Measurements from ENCODE around the gene ADO. TPM values are rescaled to one million over a fixed set of nuclear protein-coding genes. Genes with fewer than 3 reads are reported as not detected.

The ADO gene
- total and polyA plus RNA-seq, 2 of the 13 experiments (the other 11 are each of a cell fraction or from before 2014, with no cell fraction given), result 8.9 to 15.9 TPM

DNA sequence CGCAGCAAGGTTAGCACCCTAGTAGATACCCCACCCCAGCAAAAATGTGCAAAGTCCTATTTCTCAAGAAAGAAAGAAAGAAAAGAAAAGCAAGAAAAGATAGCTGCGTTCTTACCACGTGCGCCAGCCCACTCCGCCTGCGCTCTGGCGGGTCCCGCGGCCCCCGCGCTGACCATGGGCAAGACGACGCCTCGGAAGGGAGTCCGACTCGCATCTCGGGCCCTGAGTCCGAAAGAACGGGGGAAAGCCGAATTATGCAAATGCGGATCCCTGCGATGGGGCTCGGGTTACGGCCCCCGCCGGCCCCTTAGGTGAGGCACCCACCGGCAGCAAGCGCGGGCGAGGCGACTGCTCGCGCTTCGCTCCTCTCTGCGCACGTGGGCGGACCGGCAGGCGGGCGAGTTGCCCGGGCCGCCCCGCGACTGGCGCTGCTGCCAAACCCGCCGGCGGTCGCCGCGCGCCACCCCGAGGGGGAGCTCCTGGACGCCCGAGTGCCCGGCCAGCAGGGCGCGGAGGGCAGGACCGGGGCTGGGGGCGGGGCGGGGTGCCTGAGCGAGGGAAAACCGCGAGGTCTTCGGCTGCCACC is 14.0 kb downstream of the ADO start:
- H3K27ac ChIP-seq (ENCODE audit: extremely low read length, insufficient read depth, low read length), result no peak overlapping the region
- no peaks in the 10 kb centered on the region for H3K36me3 ChIP-seq (replicated peaks in 1 of 2; ENCODE audit: control insufficient read depth in 1 of 2, insufficient read depth in 2 of 2, low read length in 2 of 2)
- CTCF ChIA-PET (ENCODE audit: low intra/inter-chr PET ratio, low total read pairs), result interaction anchor here (1.6 to 2.0 kb wide), 2 partner anchors 208 to 225 kb away, joined by 8 to 11 read pairs; no protein-coding TSS in a partner anchor
- TF ChIP-seq ZNF839 (CRISPR knock-in tag; IDR thresholded peaks at IDR 0.05; ENCODE audit: borderline replicate concordance) (no peak), CREB1 (IDR thresholded peaks at IDR 0.05) (no peak), CREB1 (CRISPR knock-in tag; IDR thresholded peaks at IDR 0.05) (no peak), SALL1 (CRISPR knock-in tag; IDR thresholded peaks at IDR 0.05) (no peak), YY1 (IDR thresholded peaks at IDR 0.05; ENCODE audit: insufficient read depth, insufficient replicate concordance, low read depth, low read length) (no peak), ZNF225 (CRISPR knock-in tag; IDR thresholded peaks at IDR 0.05) (no peak), SSRP1 (CRISPR knock-in tag; IDR thresholded peaks at IDR 0.05) (no peak), MTA3 (CRISPR knock-in tag; IDR thresholded peaks at IDR 0.05) (no peak), ZNF296 (CRISPR knock-in tag; conservative IDR thresholded peaks at IDR 0.05) (no peak), TOPORS (CRISPR knock-in tag; IDR thresholded peaks at IDR 0.05) (no peak), ZIK1 (CRISPR knock-in tag; IDR thresholded peaks at IDR 0.05; ENCODE audit: borderline replicate concordance, low read depth) (no peak), RAD51 (IDR thresholded peaks at IDR 0.05; ENCODE audit: borderline replicate concordance) (no peak), HNRNPLL (IDR thresholded peaks at IDR 0.05; ENCODE audit: low read depth, low read length, poor library complexity, severe bottlenecking) (no peak), NFYB (CRISPR knock-in tag; IDR thresholded peaks at IDR 0.05) (no peak)
- TF ChIP-seq, protein P1, sequence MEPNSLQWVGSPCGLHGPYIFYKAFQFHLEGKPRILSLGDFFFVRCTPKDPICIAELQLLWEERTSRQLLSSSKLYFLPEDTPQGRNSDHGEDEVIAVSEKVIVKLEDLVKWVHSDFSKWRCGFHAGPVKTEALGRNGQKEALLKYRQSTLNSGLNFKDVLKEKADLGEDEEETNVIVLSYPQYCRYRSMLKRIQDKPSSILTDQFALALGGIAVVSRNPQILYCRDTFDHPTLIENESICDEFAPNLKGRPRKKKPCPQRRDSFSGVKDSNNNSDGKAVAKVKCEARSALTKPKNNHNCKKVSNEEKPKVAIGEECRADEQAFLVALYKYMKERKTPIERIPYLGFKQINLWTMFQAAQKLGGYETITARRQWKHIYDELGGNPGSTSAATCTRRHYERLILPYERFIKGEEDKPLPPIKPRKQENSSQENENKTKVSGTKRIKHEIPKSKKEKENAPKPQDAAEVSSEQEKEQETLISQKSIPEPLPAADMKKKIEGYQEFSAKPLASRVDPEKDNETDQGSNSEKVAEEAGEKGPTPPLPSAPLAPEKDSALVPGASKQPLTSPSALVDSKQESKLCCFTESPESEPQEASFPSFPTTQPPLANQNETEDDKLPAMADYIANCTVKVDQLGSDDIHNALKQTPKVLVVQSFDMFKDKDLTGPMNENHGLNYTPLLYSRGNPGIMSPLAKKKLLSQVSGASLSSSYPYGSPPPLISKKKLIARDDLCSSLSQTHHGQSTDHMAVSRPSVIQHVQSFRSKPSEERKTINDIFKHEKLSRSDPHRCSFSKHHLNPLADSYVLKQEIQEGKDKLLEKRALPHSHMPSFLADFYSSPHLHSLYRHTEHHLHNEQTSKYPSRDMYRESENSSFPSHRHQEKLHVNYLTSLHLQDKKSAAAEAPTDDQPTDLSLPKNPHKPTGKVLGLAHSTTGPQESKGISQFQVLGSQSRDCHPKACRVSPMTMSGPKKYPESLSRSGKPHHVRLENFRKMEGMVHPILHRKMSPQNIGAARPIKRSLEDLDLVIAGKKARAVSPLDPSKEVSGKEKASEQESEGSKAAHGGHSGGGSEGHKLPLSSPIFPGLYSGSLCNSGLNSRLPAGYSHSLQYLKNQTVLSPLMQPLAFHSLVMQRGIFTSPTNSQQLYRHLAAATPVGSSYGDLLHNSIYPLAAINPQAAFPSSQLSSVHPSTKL (CRISPR knock-in tag; IDR thresholded peaks at IDR 0.05), result no peak
- TF ChIP-seq, protein P2, sequence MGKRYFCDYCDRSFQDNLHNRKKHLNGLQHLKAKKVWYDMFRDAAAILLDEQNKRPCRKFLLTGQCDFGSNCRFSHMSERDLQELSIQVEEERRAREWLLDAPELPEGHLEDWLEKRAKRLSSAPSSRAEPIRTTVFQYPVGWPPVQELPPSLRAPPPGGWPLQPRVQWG (CRISPR knock-in tag; IDR thresholded peaks at IDR 0.05; ENCODE audit: borderline replicate concordance, low read depth), result no peak
- TF ChIP-seq, protein P3, sequence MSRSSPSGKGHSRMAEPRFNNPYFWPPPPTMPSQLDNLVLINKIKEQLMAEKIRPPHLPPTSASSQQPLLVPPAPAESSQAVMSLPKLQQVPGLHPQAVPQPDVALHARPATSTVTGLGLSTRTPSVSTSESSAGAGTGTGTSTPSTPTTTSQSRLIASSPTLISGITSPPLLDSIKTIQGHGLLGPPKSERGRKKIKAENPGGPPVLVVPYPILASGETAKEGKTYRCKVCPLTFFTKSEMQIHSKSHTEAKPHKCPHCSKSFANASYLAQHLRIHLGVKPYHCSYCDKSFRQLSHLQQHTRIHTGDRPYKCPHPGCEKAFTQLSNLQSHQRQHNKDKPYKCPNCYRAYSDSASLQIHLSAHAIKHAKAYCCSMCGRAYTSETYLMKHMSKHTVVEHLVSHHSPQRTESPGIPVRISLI (CRISPR knock-in tag; IDR thresholded peaks at IDR 0.05; ENCODE audit: borderline replicate concordance), result no peak
- intact Hi-C loops (cut with micrococcal nuclease; ENCODE audit: unreplicated experiment), result loop anchor here (1.0 kb wide), 3 partner anchors 208 to 340 kb away; no protein-coding TSS in a partner anchor
- no peaks in the 10 kb centered on the region for H3K79me2 ChIP-seq (ENCODE audit: insufficient read depth, low read length)
- H4K20me1 ChIP-seq (ENCODE audit: insufficient read depth, low read length), result no peaks in the 10 kb centered on the region
- ATAC-seq (no peak), FAIRE-seq (no peak), DNase-seq (ENCODE audit: low spot score) (no peak)
- peak overlapping the region in 1 of 3 experiments; percentile 75; a peak in 1 of 6 replicates for H3K4me3 ChIP-seq (replicated peaks in 1 of 3; ENCODE audit: insufficient read depth in 1 of 3, low read depth in 2 of 3, low read length in 3 of 3)
- in situ Hi-C loops (cut with HindIII; ENCODE audit: extremely low pct_ligation_motif_present, low pct_unique_long_range_greater_than_20kb), result loop anchor here (5.0 to 25.0 kb wide), 2 partner anchors 206 to 556 kb away; partner anchors contain the start of gene RTKN2
- POLR2A ChIA-PET, result interaction anchor here (0.8 kb wide), 1 partner anchor 14 kb away, joined by 5 read pairs; the partner anchor contains the start of gene ADO
- H3K9ac ChIP-seq (ENCODE audit: insufficient read depth, low read depth, low read length), result no peak overlapping the region
- no TSS peak for BruUV-seq (replicated peaks)
- 72% methylated on average over 35 of the region's 65 CpGs for WGBS (ENCODE audit: low lambda C conversion rate)
- no peak overlapping the region for H2AFZ ChIP-seq (ENCODE audit: low read length)
- H3K27me3 ChIP-seq (ENCODE audit: control insufficient read depth in 1 of 2, insufficient read depth in 2 of 2, low read length in 2 of 2), result peaks cover 7 to 23% of the 10 kb centered on the region in 2 experiments; a peak in 4 of 5 replicates
- H3K9me3 ChIP-seq (ENCODE audit: low read length), result no peaks in the 10 kb centered on the region
- H3K4me1 ChIP-seq (ENCODE audit: insufficient read depth, low read length), result peaks cover 23% of the 10 kb centered on the region
- peak overlapping the region; percentile 91 for H3K4me2 ChIP-seq (ENCODE audit: low read depth, low read length)
